NCI-H69 (cell line): ENCODE results near the gene PARS2.
A peak's percentile ranks its signal among the peaks of the same experiment; 100 is the strongest.

Experiments
- DNase-seq: peaks from one replicate; lab custom pipeline; 2025; lab: John Stamatoyannopoulos, UW

Gene PARS2

GRCh38 chr1:54800041-54800898 lies 35.9 kb upstream of the PARS2 start:
- DNase-seq: no peak

GRCh38 chr1:54798769-54799641 lies 34.7 kb upstream of the PARS2 start:
- peak; percentile 25 for DNase-seq

GRCh38 chr1:54798206-54798605 lies 33.9 kb upstream of the PARS2 start:
- no peak for DNase-seq

GRCh38 chr1:54796902-54797301 lies 32.6 kb upstream of the PARS2 start:
- no peak for DNase-seq

- DNase-seq: no peak
These were observed 31.6 kb upstream of the PARS2 start for GRCh38 chr1:54795841-54796468.

- no peak for DNase-seq
These were observed 31.0 kb upstream of the PARS2 start for GRCh38 chr1:54795356-54795665.

- DNase-seq: peak; percentile 2
These were observed 30.4 kb upstream of the PARS2 start for GRCh38 chr1:54794451-54795355.

- DNase-seq: peak; percentile 60
These were observed 28.5 kb upstream of the PARS2 start for GRCh38 chr1:54792686-54793282.

GRCh38 chr1:54791880-54792522 lies 27.7 kb upstream of the PARS2 start:
- peak; percentile 18 for DNase-seq

GRCh38 chr1:54788459-54788858 lies 24.1 kb upstream of the PARS2 start:
- no peak for DNase-seq

GRCh38 chr1:54787604-54788003 lies 23.3 kb upstream of the PARS2 start:
- DNase-seq: no peak

- no peak for DNase-seq
These were observed 22.5 kb upstream of the PARS2 start for GRCh38 chr1:54786778-54787177.

GRCh38 chr1:54784066-54784465 lies 19.7 kb upstream of the PARS2 start:
- no peak for DNase-seq

GRCh38 chr1:54782588-54782987 lies 18.3 kb upstream of the PARS2 start:
- no peak for DNase-seq

- no peak for DNase-seq
These were observed 17.8 kb upstream of the PARS2 start for GRCh38 chr1:54782156-54782555.

- no peak for DNase-seq
These were observed 16.9 kb upstream of the PARS2 start for GRCh38 chr1:54781023-54781723.

GRCh38 chr1:54777431-54777830 lies 13.1 kb upstream of the PARS2 start:
- DNase-seq: peak; percentile 36

GRCh38 chr1:54777011-54777410 lies 12.7 kb upstream of the PARS2 start:
- DNase-seq: peak; percentile 69

- peak; percentile 79 for DNase-seq
These were observed 11.8 kb upstream of the PARS2 start for GRCh38 chr1:54775828-54776721.
